ENCODE data around the gene LANCL2. TPM values are rescaled to one million over a fixed set of nuclear protein-coding genes. Genes with fewer than 3 reads are reported as not detected.
"Not testable (repeated sequence)": the region's sequence is repeated elsewhere in the genome, so short reads cannot be mapped to it uniquely, and the experiment has no call there.

Gene LANCL2
- total RNA-seq, 4 donors from 2014 or later, result 3.5 to 31.4 (median 6.7) TPM

- no peaks in the 10 kb centered on the region for H3K27me3 ChIP-seq
- TF ChIP-seq POLR2A (IDR thresholded peaks at IDR 0.05) (no peak), CTCF (IDR thresholded peaks at IDR 0.05) (peak; percentile 71 to 83 (median 78))
- peak; percentile 71 to 85 for DNase-seq
- H3K4me1 ChIP-seq, result no peaks in the 10 kb centered on the region
- intact Hi-C loops (cut with DNase I; ENCODE audit: low total_unique reads), result loop anchor here (5.0 kb wide), 1 partner anchor 138 kb away; no protein-coding TSS in a partner anchor
- H3K36me3 ChIP-seq, result no peaks in the 10 kb centered on the region
- H3K27ac ChIP-seq, result no peak overlapping the region
- no peak overlapping the region for H3K4me3 ChIP-seq
- H3K9me3 ChIP-seq, result no peaks in the 10 kb centered on the region
Observed at GRCh38 chr7:55415173-55415778, 50.1 kb downstream of the LANCL2 start.

- not testable (repeated sequence) for H3K27me3 ChIP-seq, DNase-seq, H3K36me3 ChIP-seq, H3K4me3 ChIP-seq, H3K4me1 ChIP-seq, H3K9me3 ChIP-seq, H3K27ac ChIP-seq
- intact Hi-C loops (cut with DNase I; ENCODE audit: low total_unique reads), result loop anchor here (5.0 kb wide), 1 partner anchor 140 kb away; no protein-coding TSS in a partner anchor
Observed at GRCh38 chr7:55417456-55417855, 52.3 kb downstream of the LANCL2 start.

- TF ChIP-seq POLR2A (IDR thresholded peaks at IDR 0.05) (no peak), CTCF (IDR thresholded peaks at IDR 0.05) (no peak)
- H3K9me3 ChIP-seq, result no peaks in the 10 kb centered on the region
- H3K4me3 ChIP-seq, result no peak overlapping the region
- no peaks in the 10 kb centered on the region for H3K36me3 ChIP-seq
- H3K4me1 ChIP-seq, result no peaks in the 10 kb centered on the region
- intact Hi-C loops (cut with DNase I; ENCODE audit: low total_unique reads), result no loop called here
- no peak for DNase-seq
- no peaks in the 10 kb centered on the region for H3K27me3 ChIP-seq
- H3K27ac ChIP-seq, result no peak overlapping the region
Observed at GRCh38 chr7:55420530-55420929, 55.4 kb downstream of the LANCL2 start.

GRCh38 chr7:55423277-55423711, 58.2 kb downstream of the LANCL2 start:
- intact Hi-C loops (cut with DNase I; ENCODE audit: low total_unique reads), result no loop called here
- TF ChIP-seq CTCF (IDR thresholded peaks at IDR 0.05), result no peak
- TF ChIP-seq POLR2A (IDR thresholded peaks at IDR 0.05), result no peak
- Histone ChIP-seq H3K27ac (no peak overlapping the region), H3K4me3 (no peak overlapping the region), H3K9me3 (no peaks in the 10 kb centered on the region), H3K4me1 (no peaks in the 10 kb centered on the region), H3K27me3 (no peaks in the 10 kb centered on the region), H3K36me3 (no peaks in the 10 kb centered on the region)
- no peak for DNase-seq

GRCh38 chr7:55423891-55424290, 58.8 kb downstream of the LANCL2 start:
- no peak overlapping the region for H3K27ac ChIP-seq
- intact Hi-C loops (cut with DNase I; ENCODE audit: low total_unique reads), result no loop called here
- no peaks in the 10 kb centered on the region for H3K9me3 ChIP-seq
- H3K4me1 ChIP-seq, result no peaks in the 10 kb centered on the region
- no peaks in the 10 kb centered on the region for H3K27me3 ChIP-seq
- no peak for DNase-seq
- no peaks in the 10 kb centered on the region for H3K36me3 ChIP-seq
- H3K4me3 ChIP-seq, result no peak overlapping the region
- no peak for TF ChIP-seq POLR2A (IDR thresholded peaks at IDR 0.05)
- no peak for TF ChIP-seq CTCF (IDR thresholded peaks at IDR 0.05)

Measured in uterus (tissue), 4 donors.